GM15510 (cell line): Measurements from ENCODE around the gene CUX1.

Experiments
- POLR2A ChIP-seq: IDR thresholded peaks from 3 replicates; pipeline ENCODE4 v1.6.1; 2011; ENCODE audit warnings: borderline replicate concordance; ENCODE audit not compliant: insufficient read length; ENCODE audit errors: extremely low read depth

Gene CUX1

DNA sequence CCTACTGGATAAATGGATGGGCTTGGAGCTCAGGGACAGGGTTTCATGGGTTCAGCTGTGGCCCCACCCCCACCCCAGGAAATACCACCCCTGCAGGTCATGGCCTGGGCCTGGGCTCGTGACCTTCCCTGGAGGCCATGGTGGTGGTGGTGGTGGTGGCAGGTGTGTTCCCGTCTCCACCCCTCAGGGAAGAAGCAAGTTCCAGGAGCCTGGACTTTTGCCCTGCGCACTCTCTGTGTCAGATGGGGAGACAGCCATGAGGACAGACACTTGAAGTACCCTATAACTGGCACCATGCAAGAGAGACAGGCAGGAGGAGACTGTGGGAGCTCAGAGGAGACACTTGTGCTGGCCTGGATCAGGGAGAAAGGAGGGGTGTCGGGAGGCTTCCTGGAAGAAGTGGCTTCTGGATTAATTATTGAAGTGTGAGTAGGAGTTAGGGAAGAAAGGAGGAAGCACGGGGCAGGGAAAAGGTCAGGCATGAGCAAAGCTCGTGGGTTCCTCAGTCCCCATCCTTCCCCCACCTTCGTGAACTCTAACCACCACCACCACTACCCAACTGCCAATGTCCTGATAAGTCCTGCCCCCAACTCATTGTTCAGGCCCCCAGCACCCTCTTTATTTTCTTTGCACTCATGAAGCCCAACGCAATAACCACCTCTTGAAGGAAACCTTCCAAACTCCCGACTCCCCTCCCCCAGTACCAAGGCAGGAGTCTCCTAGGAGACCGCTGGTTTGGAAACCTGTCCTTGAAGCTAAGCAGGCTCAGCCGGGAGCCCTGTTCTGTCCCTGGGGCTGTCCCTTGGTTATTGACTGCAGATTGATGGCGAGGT is 478.1 kb downstream of the CUX1 start:
- TF ChIP-seq POLR2A = no peak

DNA sequence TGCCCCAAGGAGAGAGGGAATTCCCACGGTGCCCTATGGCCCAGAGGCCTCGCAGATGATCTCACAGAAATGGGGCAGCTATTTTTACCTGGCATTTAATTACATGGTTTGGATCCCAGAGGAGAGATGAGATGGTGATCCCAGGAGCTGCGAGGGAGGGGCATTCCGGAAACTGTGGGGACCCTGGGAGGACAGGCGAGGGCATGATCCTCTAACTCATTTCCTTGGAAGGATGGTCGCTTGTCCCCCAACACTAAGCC is 478.7 kb downstream of the CUX1 start:
- TF ChIP-seq POLR2A = no peak

DNA sequence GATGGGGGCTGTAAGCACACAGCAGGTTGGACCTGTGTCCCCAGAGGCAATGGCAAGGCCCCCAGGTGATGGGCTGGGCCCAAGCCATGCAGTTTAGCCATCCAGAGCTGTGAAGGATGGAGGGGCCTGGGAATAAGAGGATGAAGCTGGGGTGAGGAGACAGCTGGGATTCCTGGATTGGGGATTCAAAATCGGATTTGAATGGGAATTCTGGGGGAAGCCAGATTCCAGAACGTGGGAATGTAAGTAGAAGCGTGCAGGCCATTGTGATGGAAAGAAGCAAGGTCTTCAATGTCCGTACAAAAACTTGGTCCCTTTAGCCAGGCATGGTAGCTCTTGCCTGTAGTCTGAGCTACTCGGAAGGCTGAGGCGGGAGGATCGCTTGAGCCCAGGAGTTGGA is 479.1 kb downstream of the CUX1 start:
- no peak for TF ChIP-seq POLR2A

DNA sequence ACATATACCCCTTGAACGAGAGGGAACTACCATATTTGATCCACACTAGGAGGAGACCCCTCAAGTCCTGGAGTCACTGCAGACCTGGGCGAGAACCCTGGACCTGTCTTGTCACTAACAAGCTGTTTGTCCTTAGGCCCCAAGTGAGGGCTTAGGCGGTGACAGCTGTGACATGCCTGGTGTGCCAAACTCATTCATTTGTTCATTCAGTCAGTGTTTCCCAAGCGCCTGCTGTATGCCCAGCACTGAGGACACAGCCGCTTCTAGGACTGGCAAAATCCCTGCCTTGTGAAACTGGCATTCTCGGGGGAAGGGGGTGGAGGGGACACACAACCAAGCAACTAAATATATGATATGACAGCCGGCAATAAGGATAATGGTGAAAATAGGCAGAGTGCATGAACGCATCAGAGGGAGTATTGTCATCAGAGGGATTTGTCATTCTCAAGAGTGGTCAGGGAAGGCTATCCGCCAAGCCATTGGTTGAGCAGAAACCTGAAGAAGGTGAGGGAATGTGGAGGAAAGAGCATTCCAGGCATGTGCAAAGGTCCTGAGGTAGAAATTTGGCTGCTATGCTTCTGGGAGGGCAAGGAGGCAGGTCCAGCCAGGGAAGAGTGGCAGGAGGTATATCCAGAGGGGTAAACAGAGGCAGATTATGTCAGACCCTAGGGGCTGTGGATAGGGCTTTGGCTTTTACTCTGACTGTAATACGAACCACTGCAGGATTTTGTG is 480.2 kb downstream of the CUX1 start:
- no peak for TF ChIP-seq POLR2A

DNA sequence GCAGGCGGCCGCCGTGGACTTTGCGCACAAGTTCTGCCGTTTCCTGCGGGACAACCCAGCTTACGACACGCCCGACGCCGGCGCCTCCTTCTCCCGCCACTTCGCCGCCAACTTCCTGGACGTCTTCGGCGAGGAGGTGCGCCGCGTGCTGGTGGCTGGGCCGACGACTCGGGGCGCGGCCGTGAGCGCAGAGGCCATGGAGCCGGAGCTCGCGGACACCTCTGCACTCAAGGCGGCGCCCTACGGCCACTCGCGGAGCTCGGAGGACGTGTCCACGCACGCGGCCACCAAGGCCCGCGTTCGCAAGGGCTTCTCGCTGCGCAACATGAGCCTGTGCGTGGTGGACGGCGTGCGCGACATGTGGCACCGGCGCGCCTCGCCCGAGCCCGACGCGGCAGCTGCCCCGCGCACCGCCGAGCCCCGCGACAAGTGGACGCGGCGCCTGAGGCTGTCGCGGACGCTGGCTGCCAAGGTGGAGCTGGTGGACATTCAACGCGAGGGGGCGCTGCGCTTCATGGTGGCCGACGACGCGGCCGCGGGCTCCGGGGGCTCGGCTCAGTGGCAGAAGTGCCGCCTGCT is 483.3 kb downstream of the CUX1 start:
- TF ChIP-seq POLR2A = peak; percentile 2

DNA sequence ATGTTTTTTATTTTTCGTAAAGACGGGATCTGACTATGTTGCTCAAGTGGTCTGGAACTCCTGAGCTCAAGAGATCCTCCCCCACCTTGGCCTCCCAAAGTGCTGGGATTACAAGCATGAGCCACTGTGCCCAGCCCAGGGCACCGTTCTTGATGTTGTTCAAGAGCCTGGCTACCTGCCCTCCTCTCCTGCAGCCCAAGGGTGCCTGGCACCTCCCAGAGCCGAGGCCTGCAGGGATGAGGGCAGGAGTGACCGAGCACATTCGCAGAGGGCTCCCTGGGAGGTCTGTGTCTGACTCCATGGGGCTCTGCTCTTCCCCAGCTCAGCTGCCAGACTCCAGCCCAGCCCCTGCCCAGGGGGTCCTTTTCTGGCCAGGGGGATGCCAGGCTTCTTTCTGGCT is 484.6 kb downstream of the CUX1 start:
- no peak for TF ChIP-seq POLR2A

DNA sequence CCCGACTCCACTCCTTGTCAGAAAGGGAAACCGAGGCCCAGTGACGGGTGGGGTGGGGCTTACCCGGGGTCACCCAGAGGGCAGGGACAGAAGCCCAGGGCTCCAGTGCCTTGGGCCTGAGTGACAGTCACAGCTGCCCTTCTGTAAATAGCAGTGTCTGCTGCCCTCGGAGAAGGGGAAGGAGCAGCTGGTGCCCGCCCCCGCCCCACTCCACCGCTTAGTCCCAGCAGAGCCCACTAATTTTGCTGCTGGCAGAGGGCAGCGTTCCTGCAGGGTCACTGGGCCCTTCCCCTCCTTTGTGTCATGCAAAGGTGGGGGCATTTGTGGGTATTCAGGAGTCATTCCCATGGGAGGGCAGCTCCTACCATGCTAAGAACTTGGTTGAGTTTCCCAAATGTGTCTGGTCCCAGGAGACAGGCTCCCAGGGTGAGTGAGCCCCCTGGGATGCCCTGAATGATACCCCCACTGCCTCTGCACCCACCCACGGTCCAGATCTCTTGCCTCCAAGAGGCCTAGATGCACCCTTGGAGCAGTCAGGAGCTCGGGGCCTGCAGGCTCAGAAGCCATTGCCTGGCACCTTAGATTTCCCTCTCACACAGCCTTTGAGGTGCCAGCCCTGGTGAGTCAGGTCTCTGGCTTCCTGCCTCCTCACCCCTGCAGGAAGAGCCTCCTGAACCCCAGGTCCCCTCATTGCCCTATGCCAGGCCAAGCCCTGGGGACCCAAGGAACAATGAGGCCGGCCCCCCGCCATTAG is 486.4 kb downstream of the CUX1 start:
- no peak for TF ChIP-seq POLR2A

DNA sequence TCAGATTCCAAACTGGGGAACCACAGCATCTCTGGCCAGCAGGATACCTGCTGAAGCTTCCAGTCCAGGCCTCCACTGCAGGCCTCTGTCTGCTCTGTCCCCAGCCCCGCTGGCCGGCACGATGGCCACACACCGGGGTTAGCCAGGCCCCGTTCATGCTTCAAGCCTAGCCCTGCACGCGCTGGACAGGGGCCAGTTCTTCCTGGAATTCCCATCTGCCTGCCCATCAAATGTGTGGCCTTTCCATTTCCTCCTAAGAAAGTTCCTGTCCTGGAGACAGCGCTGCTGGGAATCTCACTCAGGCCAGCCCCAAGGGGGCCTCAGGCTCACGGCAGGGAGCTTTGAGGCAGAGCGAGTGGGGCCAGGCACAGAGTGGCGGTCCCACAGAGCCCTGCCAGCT is 487.2 kb downstream of the CUX1 start:
- no peak for TF ChIP-seq POLR2A

DNA sequence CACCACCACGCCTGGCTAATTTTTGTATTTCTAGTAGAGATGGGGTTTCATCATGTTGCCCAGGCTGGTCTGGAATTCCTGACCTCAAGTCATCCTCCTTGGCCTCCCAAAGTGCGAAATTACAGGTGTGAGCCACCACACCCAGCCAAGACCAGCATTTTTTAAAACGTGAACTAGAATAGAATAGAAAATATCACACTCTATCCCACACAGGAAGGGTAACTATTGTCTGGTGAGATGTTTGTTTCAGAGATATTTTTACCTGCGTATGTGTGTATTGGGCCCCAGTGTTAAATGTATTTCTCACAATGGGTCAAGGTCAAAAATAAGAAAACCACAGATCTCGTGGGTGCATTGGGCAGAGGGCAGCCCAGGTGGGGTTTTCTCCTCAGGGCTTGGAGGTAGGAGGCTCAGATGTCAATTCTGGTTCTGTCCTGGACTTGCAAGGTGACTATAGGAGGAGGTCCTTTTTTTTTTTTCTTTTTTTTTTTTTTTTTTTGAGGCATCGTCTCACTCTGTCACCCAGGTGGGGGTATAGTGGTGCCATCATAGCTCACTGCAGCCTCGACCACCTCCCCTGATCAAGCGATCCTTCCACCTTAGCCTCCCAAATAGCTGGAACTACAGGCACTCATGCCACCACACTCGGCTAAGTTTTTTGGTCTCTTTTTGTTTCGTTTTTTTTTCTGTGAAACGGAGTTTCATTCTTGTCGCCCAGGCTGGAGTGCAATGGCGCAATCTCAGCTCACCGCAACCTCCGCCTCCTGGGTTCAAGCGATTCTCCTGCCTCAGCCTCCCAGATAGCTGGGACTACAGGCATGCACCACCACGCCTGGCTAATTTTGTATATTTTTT is 488.2 kb downstream of the CUX1 start:
- TF ChIP-seq POLR2A = no peak

DNA sequence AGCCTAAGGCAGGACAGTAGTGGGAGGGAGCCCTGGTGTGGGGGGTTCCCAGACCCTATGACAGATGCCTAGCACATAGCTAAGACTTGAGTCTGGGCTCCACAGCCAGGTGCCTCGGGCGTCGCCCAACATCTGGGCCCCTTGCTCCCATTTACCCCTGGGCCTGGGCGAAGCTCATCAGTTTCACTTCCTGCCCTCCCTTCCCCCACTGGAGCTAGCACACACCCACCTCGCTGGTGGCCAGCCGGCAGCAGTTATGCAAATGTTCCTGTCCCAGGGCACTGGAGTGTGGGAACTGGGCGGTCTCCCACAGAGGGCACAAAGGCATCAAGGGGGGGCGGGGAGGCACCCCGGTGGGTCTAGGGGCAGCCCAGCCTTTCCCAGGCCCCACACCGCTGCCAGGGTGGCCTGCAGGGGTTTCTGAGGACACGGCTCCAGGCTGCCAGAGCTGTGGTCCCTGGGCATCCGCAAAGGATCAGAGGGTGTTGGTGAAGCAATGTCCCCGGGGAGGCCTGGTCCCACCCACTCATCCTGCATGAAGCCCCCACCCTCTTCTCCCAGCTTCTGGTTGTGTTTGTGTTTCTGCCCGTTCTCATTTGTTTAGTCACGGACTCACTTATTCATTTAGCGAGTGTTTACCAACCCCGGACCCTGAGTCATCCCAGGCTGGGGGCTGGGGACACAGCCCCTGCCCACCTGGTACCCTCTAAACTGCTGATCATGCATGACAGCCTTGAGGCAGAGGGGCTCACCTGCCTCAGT is 489.7 kb downstream of the CUX1 start:
- peak; percentile 47 for TF ChIP-seq POLR2A

DNA sequence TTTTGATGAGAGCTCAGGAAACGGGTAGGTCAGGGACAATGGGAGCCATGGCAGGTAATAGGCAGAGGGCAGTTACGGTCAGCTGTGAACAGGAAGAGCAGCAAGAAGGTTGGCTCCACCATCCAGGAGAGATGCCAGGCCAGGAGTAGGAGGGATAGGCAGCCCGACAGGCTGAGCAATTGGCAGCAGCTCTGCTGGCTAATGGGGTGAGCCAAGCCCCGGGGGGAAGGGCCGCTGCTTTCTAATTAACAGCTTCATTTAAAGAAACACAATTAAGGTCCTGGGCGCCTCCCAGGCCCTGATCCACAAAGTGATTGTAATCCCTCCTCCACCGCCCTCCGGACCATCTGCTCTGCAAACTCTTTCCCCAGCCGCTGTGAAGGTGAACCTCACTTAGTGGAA is 493.0 kb downstream of the CUX1 start:
- TF ChIP-seq POLR2A = no peak

DNA sequence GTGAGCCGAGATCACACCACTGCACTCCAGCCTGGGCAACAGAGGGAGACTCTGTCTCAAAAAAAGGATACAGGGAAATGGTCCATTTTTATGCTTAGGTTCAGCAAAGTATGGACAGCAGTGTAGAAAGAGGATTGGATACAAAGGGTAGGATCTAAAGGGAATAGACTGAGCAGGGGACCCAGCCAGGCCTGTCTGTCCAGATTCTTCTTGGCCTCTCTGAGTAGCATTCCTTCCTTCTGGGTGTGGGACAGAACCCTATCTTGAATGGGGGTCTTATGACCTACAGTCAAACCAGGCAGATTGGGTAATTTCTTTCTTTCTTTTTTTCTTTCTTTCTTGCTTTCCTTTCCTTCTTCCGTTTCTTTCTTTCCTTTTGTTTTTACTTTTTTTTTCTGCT is 494.9 kb downstream of the CUX1 start:
- no peak for TF ChIP-seq POLR2A

DNA sequence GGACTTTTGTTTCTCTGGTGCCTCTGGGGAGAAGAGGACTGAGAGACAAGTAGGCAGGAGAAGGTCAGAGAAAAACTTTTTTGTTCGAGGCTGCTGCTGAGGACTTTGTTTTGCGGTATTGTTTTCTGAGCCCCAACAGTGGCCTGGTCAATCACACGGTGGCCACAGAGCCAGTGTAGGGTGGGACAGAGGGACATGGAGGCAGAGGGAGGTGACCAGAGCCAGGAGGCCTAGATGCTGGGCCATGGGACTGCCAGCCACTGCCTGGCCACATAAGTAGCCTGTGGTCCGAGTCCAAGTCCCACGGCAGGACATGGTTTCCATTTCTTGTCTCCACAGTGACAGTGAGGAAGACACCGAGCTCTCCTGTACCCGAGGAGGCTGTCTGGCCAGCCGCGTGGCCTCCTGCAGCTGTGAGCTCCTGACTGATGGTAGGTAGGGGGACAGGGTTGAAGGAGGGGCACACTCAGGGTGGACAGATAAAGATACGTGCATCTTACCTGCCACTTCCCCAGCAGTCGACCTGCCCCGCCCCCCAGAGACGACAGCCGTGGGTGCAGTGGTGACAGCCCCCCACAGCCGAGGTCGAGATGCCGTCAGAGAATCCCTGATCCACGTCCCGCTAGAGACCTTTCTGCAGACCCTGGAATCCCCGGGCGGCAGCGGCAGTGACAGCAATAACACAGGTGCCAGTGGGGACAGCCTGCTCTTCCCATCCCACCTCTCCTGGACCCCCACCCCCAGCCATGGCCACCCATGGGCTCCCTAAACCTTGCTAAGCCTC is 496.8 kb downstream of the CUX1 start:
- TF ChIP-seq POLR2A = no peak
